CD4-positive, alpha-beta T cell treated with Interleukin-15 for 1 hour (primary cell): Measurements from ENCODE around the gene CCBE1.
"Not testable (repeated sequence)": the region's sequence is repeated elsewhere in the genome, so short reads cannot be mapped to it uniquely, and the experiment has no call there.

Experiments
- DNase-seq: peaks from one replicate; pipeline ENCODE4 v3.0.0-alpha.2; 2020

The CCBE1 gene

GRCh38 chr18:59714096-59714495 lies 16.9 kb upstream of the CCBE1 start:
- DNase-seq, result not testable (repeated sequence)

- DNase-seq, result no peak
Observed at GRCh38 chr18:59712311-59712710, 15.1 kb upstream of the CCBE1 start.

GRCh38 chr18:59708988-59709387 lies 11.8 kb upstream of the CCBE1 start:
- no peak for DNase-seq

GRCh38 chr18:59707306-59707705 lies 10.1 kb upstream of the CCBE1 start:
- no peak for DNase-seq

DNA sequence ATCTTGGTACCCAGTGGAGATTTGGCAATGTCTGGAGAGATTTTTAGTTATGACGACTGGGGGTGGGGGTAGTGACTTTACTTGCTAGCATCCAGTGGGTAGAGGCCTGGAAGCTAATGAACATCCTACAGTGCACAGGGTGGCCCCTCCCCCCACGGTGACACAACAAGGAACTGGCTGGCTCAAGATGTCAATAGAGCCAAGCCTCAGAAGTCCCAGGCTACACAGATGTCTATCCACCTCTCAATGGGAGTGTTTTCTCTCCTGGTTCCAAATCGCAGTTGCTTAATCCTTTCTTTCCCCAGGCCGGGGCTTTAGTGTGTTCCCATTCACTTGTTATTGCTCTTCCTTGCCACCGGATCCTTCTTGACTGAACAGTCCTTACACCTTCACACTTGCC lies 9.3 kb upstream of the CCBE1 start:
- no peak for DNase-seq

- DNase-seq, result no peak
Observed at GRCh38 chr18:59705145-59705544, 7.9 kb upstream of the CCBE1 start.

GRCh38 chr18:59704146-59704545 lies 6.9 kb upstream of the CCBE1 start:
- no peak for DNase-seq

GRCh38 chr18:59701272-59701671 lies 4.0 kb upstream of the CCBE1 start:
- DNase-seq, result no peak

DNA sequence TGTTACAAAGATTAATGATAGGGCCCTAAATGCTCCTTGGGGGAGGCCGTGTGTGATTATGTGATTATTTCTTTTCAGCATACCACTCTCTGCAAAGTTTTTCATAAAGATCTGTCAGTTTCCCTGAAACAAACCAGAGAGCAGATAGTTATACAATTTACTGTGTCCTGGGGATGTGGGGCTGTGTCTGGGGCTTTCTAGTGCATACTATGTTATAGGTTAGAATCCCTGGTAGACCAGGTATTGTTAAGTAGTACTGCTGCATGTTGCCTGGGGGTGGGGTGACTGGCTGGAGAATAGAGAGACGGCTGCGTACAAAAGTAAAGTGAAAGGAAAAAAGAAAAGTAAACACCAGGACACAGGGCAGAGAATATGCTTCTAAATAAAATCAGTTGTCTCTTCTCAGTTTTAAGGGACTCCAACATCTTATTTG lies 3.3 kb upstream of the CCBE1 start:
- no peak for DNase-seq

GRCh38 chr18:59699750-59700534 lies 2.7 kb upstream of the CCBE1 start:
- no peak for DNase-seq

DNA sequence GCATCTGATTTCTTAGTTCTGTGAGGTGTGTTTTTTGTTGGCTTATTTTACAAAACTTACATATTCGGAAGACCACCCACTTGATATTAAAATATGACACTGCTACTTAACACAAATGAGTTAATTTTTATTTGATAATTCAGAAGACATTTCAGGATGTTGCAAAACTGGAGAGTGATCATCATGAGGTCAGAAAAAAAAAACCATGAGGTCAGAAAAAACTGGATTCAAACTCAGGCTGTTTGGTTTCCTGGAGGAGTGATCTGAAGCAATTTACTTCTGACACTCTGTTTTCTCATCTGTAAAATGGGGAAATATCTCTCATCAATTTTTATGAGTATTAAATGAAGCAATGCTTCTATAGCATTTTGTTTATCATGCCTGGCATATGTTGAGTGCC lies 1.8 kb upstream of the CCBE1 start:
- no peak for DNase-seq

- no peak for DNase-seq
Observed at GRCh38 chr18:59696311-59697235, 650 bp downstream of the CCBE1 start.

DNA sequence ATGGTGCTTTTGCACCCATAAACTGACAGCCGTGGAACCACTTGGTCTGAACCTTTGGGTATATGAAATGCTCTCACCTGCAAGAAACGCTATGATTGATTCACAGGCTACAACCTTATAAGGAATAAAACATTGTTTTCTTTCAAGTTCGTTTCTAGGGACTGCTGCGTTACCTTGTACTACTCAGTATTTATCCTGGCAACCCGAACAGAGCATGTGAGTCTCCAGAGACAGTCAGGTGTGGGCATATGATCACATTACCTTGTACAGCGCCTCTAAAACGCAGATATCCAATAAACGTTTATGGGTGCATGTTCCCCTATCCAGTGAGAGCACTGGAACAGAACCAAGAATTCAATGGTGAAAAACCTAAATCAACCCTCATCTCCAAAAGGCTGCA lies 1.7 kb downstream of the CCBE1 start:
- DNase-seq, result no peak

DNA sequence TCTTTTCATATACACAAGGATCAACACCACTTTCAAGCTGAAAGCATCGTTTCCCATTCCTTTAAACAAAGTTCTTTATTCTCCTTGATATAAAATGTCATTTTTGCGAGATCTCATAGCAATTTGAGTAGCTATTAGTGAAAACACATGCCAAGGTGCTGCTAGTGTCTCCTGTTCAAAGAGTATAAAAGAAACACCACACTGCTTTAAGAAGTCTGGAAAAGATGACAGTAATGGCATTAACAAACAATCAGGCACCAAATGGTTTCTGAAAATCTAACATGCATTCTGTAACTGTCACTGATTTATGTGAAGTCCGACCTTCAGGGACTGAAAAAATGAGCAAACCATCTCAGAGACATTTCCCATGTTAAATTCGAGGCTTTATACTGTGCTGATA lies 2.4 kb downstream of the CCBE1 start:
- DNase-seq, result no peak

DNA sequence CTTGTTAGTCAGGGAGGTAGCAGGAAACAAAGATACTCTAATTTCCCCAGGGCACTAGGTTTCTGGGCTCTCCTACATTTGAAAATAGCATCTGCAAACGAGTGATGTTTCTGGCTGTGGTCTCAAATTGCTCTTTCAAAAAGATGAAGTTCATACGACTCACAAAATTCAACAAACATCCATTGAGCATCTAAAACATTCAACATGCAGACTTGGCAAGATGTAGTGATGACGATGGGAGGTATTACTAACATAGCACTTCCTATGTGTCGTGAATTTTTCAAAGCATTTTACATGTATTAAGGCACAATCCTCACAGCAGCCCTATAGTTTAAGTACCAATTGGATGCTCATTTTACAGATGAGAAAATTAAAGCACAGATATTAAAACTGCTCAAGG lies 5.2 kb downstream of the CCBE1 start:
- DNase-seq, result no peak

DNA sequence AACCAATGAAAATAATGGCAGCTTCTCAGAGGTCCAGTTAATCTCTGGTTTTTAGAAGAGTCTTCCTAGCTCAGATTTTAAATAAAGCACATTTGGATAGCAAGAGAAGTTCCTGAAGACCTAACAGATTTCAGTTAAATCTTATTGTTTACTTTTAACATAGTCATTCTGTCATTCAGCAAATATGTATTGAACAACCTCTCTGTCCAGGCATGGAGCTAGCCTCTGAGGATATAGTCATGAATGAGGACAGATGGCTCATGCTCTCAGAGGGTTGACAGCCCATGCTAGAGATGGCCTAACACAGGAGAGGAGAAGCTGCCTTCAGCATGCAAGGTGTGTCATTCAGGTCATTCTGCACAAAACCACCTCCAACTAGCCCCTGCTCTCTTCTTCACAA lies 6.2 kb downstream of the CCBE1 start:
- DNase-seq, result no peak

DNA sequence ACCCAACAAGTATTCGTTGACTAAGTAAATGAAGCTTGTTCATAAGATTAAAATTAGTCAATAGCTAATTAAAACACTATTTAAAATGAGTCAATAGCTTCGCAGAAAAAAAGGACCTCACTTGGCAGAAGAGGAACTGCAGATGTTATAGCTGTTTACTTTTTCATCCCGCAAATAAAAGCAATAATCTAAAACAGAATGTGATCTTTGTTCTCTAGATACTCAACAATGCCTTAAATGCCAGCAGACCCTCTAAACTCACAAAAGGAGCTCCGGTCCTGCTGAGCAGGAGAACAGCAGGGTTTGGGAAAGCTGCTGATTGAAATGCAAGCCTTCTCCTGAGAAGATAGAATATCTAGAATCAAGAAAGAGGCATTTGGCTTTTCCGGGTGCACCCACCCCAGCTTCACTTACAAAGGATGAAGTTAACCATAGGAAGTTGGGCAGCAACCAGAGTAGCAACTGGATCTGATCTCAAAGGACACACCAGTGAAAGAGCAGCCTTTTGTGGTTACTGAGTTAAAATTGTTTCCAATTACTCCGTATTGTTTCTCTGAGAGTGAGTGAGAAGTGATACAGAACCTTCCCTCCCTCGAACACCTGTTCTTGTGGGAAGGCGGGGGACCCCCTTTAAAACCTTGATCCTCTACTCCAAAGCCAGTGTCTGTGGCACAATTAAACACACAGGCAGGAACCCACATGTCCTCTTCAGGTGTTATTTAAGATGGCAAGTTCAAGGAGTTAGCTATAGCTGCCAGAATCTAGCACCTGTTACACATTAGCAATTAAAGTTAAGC lies 6.8 kb downstream of the CCBE1 start:
- DNase-seq, result no peak

- no peak for DNase-seq
Observed at GRCh38 chr18:59689756-59690155, 7.5 kb downstream of the CCBE1 start.

DNA sequence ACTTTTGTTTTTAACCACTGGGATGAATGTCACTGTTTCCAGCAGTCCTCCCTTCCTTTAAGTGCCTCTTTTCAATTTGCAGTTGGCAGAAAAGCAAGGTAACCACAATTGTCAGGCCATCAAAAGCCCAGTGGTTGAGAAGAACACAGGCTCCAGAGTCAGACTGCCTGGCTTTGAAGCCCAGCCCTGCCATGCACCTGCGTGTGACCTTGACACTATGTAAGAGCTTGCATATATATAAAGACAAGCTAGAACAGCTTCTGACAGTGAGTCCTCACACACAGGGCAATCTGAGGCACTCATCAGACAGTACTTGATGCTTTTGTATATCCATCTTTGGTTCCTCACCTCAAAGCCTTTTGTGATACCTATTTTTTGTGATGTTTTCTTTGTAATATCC lies 11.0 kb downstream of the CCBE1 start:
- DNase-seq, result no peak

DNA sequence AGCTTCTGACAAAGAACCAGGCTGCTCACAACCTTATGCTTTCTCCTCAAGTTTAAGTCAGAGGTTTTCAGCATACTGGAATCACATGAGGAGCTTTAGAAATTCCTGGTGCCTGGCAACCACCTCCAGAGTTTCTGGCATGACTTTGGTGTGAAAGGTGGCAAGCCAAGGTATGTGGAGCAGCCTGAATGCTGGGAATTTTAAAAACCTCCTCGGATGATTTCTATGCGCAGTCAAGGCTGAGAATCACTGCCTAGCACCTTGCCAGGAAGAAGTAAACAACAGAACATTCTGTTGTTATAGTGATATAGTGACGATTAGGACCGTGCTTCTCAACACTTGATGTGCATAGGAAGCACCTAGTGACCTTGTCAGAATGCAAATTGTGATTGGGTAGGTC lies 11.7 kb downstream of the CCBE1 start:
- DNase-seq, result no peak

DNA sequence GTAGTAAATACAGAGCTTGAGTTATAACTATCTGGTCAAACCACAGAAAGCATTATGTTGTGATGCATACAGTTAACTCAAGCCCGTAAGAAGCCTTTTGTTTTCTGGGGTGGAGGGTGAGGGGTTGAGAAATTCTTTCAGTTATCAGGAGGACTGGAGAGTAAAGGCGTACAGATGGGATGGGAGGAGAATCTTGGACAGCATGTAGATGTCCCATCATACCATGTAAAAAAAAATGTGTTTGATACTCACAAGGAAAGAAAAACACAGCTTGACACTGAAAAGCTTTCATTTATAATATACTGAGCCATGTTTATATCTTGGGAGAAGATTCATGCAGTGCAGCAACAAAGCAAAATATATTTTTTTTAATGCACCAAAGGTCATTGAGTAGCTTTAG lies 12.4 kb downstream of the CCBE1 start:
- DNase-seq, result no peak

- no peak for DNase-seq
Observed at GRCh38 chr18:59681521-59682004, 15.7 kb downstream of the CCBE1 start.

GRCh38 chr18:59681051-59681450 lies 16.2 kb downstream of the CCBE1 start:
- DNase-seq, result no peak
